ENCODE results near the gene VPS41. TPM values are rescaled to one million over a fixed set of nuclear protein-coding genes. Genes with fewer than 3 reads are reported as not detected.

VPS41 gene
- total RNA-seq, 1 donor from 2014 or later, result 48.2 TPM

DNA sequence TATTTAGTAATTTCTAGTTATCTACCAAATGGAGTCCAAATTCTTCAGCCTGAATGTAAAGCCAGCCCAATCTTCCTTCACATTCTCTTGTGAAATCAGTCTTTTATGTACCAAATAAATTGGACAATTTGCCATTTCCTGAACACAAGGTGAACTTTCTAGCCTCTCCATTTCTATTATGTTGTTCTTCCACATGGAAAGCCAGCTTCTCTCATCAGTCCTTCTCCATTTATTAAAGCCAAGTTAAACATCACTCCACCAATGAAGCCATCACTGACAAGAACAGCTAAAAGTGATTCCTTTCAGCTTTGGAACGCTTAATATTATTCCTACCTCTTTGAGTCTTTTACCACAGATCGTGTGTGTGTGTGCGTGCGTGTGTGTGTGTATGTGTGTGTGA, 88.4 kb downstream of the VPS41 start:
- no peak for DNase-seq (ENCODE audit: extremely low read depth, low read depth, low spot score)

DNA sequence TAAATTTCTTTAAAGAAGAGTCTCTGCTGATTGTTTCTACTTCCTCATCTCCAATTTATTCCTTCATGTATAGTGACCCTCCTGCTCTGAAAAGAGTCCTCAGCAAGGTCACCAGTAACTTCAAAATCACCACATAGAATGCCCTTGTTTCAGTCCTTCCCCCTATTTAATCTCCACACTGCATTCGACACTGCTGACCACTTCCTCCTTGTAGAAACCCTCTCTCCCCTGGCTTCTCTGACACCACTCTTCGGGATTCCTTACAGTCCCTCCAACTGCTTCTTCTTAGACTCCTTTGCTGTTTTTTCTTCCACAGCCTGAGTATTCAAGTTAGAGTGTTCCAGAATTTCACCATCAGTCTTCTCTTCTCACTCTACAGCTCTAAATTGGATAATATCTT, 89.5 kb downstream of the VPS41 start:
- DNase-seq (ENCODE audit: extremely low read depth, low read depth, low spot score), result no peak

DNA sequence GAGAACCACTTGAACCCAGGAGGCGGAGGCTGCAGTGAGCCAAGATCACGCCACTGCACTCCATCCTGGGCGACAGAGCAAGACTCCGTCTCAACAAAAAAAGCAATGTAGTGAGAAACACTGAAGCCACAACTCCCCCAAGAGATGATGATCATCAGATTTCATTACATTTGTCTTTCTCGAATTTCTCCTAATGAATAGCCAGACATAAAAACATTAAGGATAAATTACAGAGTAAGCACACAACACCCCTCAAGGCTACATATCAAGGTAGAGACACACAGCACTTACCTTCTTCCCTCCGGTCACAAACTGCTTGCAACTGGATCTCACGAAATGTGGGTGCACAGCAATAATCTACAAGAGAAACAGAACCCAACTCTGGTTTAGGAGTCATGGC, 91.5 kb downstream of the VPS41 start:
- DNase-seq (ENCODE audit: extremely low read depth, low read depth, low spot score), result no peak

DNA sequence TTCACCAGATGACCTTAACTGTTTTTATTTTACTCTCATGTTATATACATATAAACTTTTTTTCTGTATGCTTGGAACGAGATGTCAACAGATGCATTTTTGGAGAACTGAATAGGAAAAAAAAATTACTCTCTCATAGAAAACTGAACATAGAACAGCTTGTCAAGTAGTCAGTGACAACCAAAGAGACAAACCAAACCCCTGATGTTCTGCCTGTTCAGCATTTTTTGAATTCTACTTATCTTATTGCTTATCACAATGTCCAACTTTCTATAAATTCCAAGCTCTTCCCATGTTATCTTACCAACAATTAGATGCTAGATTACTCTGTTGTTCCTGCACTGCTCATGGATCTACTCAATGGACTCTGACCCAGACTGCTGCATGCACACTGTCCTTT, 95.2 kb downstream of the VPS41 start:
- no peak for DNase-seq (ENCODE audit: extremely low read depth, low read depth, low spot score)

DNA sequence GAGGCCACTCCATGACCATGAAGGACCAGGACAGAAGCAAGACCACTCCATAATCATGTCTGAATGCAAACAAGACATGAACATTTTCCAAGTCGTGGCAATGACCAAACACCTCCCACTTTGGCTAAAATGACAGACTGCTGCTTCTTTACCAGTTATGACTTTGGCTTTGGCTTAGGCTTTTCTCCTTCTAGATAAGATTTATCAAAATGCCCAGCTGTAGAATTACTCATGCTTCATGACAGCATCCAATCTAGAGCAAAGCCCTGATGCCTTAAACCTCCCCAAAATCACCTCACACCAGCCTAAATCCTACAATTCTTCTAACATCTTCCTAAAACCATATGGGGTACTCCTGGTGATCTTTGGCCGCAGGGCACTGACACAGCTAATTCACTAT, 102.1 kb downstream of the VPS41 start:
- DNase-seq (ENCODE audit: extremely low read depth, low read depth, low spot score), result no peak

DNA sequence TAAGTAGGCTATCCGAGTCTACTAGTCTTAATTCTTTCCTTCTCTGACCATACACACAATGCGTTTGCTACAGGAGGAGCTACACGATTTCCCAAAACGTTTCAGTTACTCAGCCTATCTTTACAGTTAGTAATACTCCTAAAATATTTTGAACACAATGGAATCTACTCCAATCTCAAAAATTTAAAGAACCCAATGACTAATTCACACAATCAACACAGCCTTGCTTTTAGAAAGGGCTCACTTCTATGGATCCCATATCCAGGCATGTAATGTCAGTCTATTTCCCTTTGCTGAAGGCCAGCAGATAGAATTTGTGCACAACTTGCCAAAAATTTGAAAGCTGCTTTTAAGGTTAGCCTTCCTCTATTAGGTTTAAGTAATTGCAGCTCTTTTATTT, 107.2 kb downstream of the VPS41 start:
- no peak for DNase-seq (ENCODE audit: extremely low read depth, low read depth, low spot score)

DNA sequence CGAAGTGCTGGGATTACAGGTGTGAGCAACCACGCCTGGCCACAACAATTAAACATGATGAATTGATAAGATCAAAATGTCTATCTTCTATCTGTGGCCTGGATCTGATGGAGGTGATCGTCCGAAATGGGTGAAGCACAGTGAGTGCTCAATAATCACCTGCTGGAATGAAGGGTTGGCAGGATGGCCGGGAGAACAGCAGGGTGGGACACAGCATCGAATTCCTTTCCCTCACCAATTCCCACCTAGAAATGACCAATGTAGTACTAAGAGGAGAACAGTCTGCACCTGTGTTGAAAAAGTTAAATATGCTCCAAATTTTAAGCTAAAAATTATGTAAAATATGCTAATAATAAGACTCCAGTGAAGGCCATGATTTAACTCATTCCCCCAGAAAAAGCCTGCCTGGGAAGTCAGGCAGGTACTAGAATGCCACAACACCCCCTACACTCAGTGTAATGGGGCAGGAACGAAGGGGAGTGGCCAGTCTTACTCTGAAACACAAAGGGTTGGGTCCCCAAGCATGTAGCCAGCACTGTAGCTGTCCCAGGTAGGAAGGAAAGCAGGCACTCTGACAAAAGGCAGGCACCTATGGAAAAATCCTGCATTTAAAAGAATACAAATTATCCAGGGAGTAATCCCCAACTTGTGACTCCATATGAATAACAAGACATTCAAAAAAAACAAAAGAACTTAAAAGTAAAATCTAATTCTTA, 110.3 kb downstream of the VPS41 start:
- DNase-seq (ENCODE audit: extremely low read depth, low read depth, low spot score), result no peak

DNA sequence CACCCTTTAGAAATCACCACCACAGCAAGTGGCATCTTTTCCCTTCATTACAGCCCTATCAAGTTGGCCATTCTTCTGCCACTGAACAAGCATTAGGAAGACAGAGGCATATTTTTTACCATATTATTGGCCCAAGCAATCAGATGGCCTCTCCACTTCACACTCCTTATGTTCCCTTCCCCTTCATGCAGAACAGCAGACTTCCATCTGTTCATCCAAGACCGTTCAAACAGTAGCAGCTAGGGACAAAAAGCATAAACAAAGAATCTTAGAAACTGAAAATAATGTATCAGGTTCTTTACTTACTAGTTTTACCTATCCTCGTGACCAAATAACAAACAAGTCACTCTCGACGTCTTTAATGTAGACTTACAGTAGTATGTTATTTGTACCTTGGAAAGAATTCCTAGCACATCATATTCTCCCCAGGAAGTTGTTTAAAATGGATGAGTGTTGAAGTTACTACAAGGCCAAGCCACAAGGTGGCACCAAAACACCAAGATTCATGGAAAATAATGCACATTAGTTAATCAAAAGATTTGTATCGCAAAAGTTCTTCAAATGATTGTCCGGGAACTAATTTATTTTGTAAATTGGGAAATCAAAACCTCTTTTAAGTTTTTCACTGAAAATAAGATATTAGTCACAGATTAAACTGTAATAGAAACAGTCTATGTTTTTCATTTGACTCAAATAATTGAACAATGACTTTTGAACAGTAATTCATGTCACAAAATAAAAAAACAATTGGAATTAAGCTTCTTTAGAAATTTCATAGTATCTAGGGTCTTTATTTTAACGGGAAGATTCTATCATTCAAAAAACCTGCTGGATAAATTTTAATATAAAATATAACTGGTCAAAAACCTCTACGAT, 112.1 kb downstream of the VPS41 start:
- peak; percentile 45 for DNase-seq (ENCODE audit: extremely low read depth, low read depth, low spot score)

DNA sequence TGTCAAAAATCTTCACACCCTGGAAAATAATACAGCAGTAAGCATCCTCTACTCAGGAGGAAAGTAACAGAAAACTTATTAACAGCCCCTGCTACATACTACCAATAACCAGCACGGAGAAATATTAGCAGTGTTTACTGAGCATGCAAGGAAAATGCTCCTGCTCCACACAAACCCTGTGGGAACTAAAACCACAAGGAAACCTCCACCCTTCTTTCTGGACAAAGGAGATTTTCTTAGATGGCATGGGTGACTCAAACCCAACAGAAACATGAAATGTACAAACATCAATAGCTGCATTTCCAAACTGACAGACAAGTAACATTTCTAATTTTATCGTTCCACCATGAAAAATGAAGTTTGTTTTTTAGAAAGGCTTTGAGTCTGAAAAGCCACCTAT, 113.4 kb downstream of the VPS41 start:
- DNase-seq (ENCODE audit: extremely low read depth, low read depth, low spot score), result no peak

DNA sequence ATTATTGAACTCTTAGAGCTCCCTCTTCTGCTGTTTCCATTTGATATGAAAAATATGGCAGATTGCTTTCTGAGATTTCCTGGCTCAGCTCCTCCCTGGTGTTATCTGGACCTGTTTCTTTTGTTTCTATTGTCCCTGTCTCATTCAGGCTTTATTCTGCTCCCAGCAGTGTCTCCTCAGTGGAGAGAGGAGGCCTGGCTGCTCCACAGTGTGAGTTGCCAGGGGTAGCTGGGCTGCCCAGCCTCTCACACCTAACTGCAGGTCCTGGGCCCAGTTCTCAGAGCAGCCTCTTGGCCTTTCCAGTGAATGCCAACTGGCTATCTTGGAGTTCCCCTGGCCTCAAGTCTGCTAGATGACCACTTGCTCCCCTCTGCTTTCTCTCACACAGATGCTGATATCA, 127.0 kb downstream of the VPS41 start:
- DNase-seq (ENCODE audit: extremely low read depth, low read depth, low spot score), result no peak

DNA sequence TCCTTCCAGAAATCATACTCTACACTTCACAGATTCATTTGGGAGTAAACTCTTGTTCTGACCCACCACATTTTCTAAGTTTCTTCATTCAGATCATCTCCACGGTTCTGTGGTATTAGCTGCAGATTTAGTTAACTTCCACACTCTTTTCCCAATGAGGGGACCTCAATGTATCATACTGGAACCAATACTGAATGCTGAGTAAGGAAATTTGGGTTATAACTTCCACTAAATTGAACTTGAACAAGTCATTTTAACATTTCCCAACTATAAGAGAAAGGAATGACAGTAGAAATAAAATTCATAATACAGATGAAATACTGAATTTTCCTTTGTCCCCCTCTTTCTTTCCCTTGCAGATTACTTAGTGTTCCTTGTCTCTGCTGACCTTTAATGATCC, 131.4 kb downstream of the VPS41 start:
- no peak for DNase-seq (ENCODE audit: extremely low read depth, low read depth, low spot score)

DNA sequence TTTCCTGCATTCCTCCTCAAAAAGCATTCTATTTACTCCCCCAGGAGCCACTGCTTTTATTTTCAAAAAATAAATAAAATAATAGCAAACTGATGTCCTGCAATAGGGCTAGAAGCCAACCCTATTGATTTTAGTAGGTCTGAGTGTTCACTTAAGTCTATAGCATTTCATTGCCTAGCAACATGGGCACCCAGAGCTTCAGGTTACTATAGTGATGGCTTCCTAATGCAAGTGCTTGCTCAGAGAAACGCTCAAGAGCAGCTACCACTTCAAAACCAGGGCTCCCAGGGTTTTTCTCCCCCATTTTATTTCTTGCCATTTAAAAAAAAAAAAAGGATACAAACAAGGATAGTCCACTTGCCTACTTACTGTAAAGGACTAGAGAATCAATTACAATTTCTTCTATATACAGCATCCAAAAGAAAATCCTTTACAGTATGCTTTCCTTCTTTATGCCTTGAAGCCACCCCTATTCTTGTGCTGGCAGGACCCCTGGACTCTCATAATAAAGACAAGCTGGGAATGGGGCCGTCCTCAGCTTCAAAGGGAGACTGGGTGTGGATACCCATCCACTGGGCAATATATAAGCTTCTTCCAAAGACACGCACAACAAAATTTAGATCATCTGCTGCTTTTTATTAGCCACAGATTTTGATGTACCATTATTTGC, 133.3 kb downstream of the VPS41 start:
- DNase-seq (ENCODE audit: extremely low read depth, low read depth, low spot score), result no peak

DNA sequence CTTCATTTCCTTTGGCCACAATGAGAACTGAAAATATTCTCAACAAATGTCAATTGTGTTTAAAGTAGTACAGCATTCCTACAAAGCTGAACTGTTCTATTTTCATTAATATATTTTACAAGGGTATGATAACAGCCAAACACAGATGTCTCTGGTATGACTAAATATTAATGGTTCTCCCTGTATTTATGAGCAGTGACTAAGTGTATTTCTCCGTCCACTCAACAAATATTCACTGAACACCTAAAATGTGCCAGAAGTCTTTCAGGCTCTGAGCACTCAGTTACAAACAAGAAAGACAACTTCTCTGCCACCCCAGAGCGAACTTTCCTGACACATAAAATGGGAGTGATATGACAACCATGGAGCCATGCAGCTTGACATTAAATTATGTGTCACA, 135.6 kb downstream of the VPS41 start:
- no peak for DNase-seq (ENCODE audit: extremely low read depth, low read depth, low spot score)

DNA sequence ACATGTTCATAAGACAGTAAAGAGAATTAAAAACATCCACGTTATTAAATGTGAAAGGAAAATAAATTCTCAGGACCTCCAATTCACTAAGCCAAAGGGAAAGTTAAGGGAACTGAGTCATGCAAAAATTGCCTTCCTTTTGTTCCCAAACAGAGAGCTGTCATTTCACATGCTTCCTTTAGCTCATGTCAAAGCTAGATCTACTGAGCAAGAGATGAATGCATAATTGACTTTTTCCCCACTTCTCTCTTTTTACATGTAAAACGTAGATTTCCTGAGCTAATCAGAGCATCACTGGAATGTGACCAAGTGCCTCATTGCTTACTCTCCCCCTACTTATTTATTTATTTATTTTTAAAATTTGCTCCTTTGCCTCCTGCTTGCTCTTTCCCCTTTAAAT, 148.8 kb downstream of the VPS41 start:
- no peak for DNase-seq (ENCODE audit: extremely low read depth, low read depth, low spot score)

DNA sequence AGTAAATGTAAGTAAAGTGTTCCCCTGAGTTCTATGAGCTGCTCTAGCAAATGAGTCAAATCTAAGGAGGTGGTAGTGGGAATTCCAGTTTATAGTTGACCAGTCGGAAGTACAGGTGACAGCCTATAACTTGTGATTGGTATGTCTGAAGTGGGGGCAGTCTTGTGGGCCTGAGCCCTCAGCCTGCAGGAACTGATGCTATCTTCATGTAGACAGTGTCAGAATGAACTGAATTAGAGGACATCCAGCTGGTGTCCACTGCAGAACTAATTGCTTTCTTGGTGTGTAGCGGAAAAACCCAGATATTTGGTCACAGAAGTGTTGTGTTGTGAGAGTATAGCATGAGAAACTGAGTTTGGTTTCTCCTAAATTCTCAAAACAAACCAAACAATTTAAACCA, 150.0 kb downstream of the VPS41 start:
- DNase-seq (ENCODE audit: extremely low read depth, low read depth, low spot score), result no peak

DNA sequence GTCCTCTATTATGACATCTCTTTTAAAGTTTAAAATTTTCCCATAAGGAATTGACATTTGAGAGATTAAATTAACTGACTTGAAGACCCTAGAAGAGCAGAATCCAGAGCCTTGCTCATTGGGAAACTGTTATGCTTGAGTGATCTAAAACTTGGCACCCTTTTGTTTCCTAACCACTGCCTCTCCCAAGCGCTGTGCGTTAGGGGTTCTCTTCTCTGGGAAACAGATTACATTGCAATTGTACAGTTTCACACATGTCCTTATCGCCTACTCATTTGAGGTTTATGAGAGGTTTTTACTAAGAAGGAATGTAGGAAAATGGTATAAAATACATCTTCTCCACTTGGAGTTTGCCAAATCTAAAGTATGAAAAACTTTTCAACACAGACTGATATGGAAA, 151.1 kb downstream of the VPS41 start:
- DNase-seq (ENCODE audit: extremely low read depth, low read depth, low spot score), result no peak

DNA sequence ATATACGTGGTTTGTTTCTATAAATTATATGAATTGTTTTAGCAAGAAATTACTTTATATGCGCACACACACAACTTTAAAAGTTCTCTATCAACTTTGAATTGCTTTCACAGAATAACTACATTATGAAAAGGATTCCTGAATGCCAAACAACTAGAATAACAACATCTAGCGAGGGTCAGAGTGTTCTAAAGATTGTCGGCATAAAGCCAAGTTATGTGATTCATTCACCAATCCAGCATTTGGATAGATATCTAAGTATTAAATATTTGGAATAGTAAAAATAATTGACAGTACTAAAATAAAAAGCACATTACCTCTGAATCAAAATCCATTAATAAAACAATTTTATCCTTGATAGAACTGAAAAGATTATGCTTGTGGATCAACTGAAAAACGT, 152.5 kb downstream of the VPS41 start:
- DNase-seq (ENCODE audit: extremely low read depth, low read depth, low spot score), result no peak

DNA sequence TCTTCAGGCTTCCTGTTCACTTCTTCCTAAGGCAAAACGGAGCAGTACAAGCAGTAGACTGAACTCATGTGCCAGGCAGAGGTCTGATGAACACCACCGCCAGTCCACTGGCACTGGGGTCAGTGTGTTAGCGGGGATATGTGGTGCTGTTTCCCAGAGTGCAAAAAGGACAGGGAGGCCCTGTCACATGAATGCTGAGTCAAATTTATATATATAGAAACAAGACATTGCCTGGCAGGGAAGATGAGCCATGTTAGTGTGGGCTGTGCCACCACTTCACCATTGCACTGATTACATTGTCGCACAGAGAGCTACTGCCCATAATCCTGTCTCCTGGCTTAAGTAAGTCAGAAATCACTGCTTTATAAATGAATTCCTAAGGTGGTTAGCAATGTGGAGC, 155.6 kb downstream of the VPS41 start:
- DNase-seq (ENCODE audit: extremely low read depth, low read depth, low spot score), result no peak

DNA sequence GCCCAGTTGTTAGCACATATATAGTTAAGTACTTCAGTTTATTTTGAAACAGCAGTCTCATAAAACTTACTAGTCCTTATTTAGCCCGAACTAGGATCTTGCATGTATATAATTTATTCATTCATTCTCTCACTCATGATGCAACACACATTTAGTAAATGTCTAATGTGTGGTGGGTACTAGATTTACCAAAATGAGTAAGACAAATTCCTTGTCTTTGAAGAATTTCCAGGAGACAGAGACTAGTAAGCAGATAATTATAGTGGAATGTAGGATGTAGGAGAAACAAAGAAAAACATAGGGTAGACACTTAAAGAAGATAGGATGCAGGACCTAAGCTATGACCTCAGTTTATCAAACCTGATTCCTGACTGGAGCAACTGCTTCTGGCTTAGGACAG, 157.6 kb downstream of the VPS41 start:
- no peak for DNase-seq (ENCODE audit: extremely low read depth, low read depth, low spot score)

DNA sequence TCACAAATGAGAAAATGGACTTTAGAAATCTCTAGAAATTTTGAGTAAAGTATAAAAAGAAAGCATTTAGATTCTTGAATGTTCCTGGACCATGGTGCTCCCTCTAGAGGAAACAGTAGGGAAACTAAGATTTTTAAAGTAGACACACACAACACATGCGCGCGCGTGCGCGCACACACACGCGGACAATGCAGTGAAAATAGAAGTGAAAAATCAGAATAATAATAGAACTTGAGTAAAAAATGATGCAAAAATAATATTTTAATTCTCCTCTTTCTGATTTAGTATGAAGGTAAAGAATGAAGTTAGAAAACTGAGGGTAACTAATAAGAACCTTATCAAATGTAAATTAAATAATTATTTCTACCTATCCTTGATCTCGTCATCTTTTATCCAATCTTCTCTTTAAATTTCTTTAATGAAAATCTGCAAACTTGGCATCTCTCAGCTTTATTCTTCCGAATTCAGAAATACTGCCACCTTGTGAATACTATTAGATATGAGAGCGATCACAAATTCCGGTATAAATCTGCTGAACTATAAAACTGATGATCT, 160.9 kb downstream of the VPS41 start:
- no peak for DNase-seq (ENCODE audit: extremely low read depth, low read depth, low spot score)

DNA sequence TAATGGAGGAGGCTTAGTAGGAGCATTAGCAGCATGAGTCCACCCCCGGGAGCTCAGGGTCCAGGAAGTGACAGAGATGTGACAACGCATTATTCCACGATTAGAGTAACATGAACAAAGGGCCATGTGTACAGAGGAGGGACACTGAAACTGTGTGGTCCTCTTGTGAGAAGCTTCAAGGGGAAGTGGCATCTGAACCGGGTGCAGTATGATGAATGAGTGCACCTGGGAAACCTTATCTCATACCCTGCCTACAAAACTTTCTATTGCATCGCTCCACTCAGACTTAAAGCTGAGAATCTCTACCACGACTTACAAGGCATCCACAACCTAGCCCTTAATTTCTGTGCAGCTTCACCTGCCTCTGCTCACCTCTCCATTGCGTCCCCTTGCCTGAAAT, 162.6 kb downstream of the VPS41 start:
- DNase-seq (ENCODE audit: extremely low read depth, low read depth, low spot score), result no peak

DNA sequence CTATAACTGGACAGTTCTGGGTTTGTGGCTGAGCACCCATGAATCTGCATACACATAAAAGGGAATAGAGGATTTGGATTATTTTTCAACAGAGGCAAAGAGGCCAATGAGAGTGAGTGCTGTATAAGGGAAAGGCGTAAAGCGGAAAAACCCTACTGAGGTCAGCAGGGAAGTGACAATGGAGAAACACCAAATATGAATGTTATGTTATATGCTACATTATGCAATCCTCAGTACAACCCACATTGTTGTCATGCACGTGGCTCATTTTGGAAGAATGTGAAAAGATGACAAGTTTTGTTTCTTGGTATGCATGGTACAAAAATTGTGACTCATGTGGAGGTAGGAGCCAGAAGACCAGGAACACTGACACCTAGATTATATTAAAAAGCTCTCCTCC, 164.2 kb downstream of the VPS41 start:
- DNase-seq (ENCODE audit: extremely low read depth, low read depth, low spot score), result no peak

Data from glomerular endothelial cell (primary cell).